GM12878 (cell line): ENCODE results near the gene CPLANE2. TPM values are rescaled to one million over a fixed set of nuclear protein-coding genes. Genes with fewer than 3 reads are reported as not detected.

Source experiments
- ATAC-seq: fragments of 200-7000 bp; cut with Tn5 transposase; 3 replicates; pipeline ENCODE4 v1.9.1; 2020; ENCODE audit warnings: mild to moderate bottlenecking, moderate library complexity
- BruUV-seq: library from RNA; stranded (reverse); fragments of 400-500 nt; replicated peaks from 2 replicates; lab custom pipeline; 2021; lab: Mats Ljungman, UMichigan
- CTCF ChIA-PET: fragments of 300-600 bp; sonication (Branson Sonifier 250); formaldehyde crosslinking; extraction: SDS; loops from one replicate; lab custom pipeline; 2021; ENCODE audit warnings: inconsistent platforms; lab: Yijun Ruan, JAX
- POLR2A ChIA-PET: fragments of 350-600 bp; formaldehyde crosslinking; extraction: SDS; loops from one replicate; lab custom pipeline; 2021; ENCODE audit warnings: inconsistent platforms; lab: Charles Lee
- RAD21 ChIA-PET: fragments of 300-600 bp; sonication (Branson Sonifier 250); formaldehyde crosslinking; loops from one replicate; lab custom pipeline; 2023; ENCODE audit warnings: antibody characterized with exemption; ENCODE audit not compliant: unreplicated experiment; lab: Charles Lee
- SMC1A ChIA-PET: fragments of 300-600 bp; sonication (Branson Sonifier 250); formaldehyde crosslinking; loops from one replicate; lab custom pipeline; 2023; ENCODE audit not compliant: unreplicated experiment, uncharacterized antibody; lab: Charles Lee
- DNase-seq: peaks from one replicate; pipeline ENCODE4 v3.0.0-alpha.2; 2011; ENCODE audit warnings: low read depth, low spot score
- FAIRE-seq: peaks from 3 replicates; lab custom pipeline; 2011; peaks lifted over from hg19 to GRCh38; lab: Jason Lieb, UNC
- H2AFZ ChIP-seq: 2 replicates; pipeline ENCODE4 v1.6.0; 2011; ENCODE audit warnings: low read depth, low read length, control low read depth; ENCODE audit not compliant: control insufficient read depth
- H3K27ac ChIP-seq: 2 replicates; pipeline ENCODE4 v1.5.1; 2011; ENCODE audit warnings: control low read depth; ENCODE audit not compliant: control insufficient read depth, insufficient read depth
- H3K27me3 ChIP-seq, 2 experiments: replicated peaks in 1 of 2; 2 replicates each; pipeline versions ENCODE4 v1.6.0 to v1.6.1; 2011; ENCODE audit warnings: low read length in 1 of 2; ENCODE audit not compliant: control insufficient read depth in 2 of 2, insufficient read depth in 2 of 2
- H3K36me3 ChIP-seq, 2 experiments: 2 replicates each; pipeline ENCODE4 v1.5.1; 2011; ENCODE audit warnings: low read length in 1 of 2; ENCODE audit not compliant: control insufficient read depth in 2 of 2, insufficient read depth in 2 of 2
- H3K4me1 ChIP-seq: 2 replicates; pipeline ENCODE4 v1.6.1; 2011; ENCODE audit warnings: mild to moderate bottlenecking, low read length, moderate library complexity, mixed read lengths; ENCODE audit not compliant: control insufficient read depth, insufficient read depth
- H3K4me2 ChIP-seq: 2 replicates; pipeline ENCODE4 v1.6.0; 2011; ENCODE audit warnings: control low read depth; ENCODE audit not compliant: control insufficient read depth, insufficient read depth
- H3K4me3 ChIP-seq: fragments of 200-600 bp; sonication (generic); 2 replicates; pipeline ENCODE4 v1.5.1; 2016
- H3K79me2 ChIP-seq: 2 replicates; pipeline ENCODE4 v1.6.0; 2011; ENCODE audit warnings: low read length; ENCODE audit not compliant: control insufficient read depth, insufficient read depth
- H3K9ac ChIP-seq: 2 replicates; pipeline ENCODE4 v1.8.0; 2011; ENCODE audit warnings: low read length, control low read depth, mixed read lengths; ENCODE audit not compliant: control insufficient read depth, insufficient read depth
- H3K9me3 ChIP-seq: replicated peaks from 3 replicates; pipeline ENCODE4 v1.5.1; 2011; ENCODE audit warnings: mild to moderate bottlenecking, low read length; ENCODE audit not compliant: control insufficient read depth, insufficient read depth
- H4K20me1 ChIP-seq: 2 replicates; pipeline ENCODE4 v1.6.0; 2011; ENCODE audit not compliant: control insufficient read depth, insufficient read depth
- ATF2 ChIP-seq: IDR thresholded peaks from 2 replicates; pipeline ENCODE4 v1.6.1; 2012; ENCODE audit warnings: low read length, inconsistent platforms
- EZH2 ChIP-seq: IDR thresholded peaks from 2 replicates; pipeline ENCODE4 v1.6.1; 2012; ENCODE audit warnings: low read depth, mild to moderate bottlenecking, control low read depth, inconsistent platforms, low read length, borderline replicate concordance; ENCODE audit not compliant: control insufficient read depth
- GATAD2B ChIP-seq: fragments of 450-650 bp; conservative IDR thresholded peaks from 2 replicates; pipeline ENCODE4 v1.6.1; 2017; ENCODE audit warnings: low read depth, mild to moderate bottlenecking, moderate library complexity
- HSF1 ChIP-seq: fragments of 150-350 bp; IDR thresholded peaks from 2 replicates; pipeline ENCODE4 v1.6.1; 2014; ENCODE audit warnings: mild to moderate bottlenecking, low read depth, low read length
- IKZF1 ChIP-seq: fragments of 450-650 bp; conservative IDR thresholded peaks from 2 replicates; pipeline ENCODE4 v1.6.1; 2017; ENCODE audit warnings: antibody characterized with exemption, mild to moderate bottlenecking
- IRF5 ChIP-seq: fragments of 450-650 bp; IDR thresholded peaks from 2 replicates; pipeline ENCODE4 v1.6.1; 2017; ENCODE audit warnings: borderline replicate concordance
- KLF5 ChIP-seq: fragments of 450-650 bp; IDR thresholded peaks from 2 replicates; pipeline ENCODE4 v1.6.1; 2014; ENCODE audit warnings: mild to moderate bottlenecking; ENCODE audit not compliant: partially characterized antibody
- NBN ChIP-seq: fragments of 450-650 bp; IDR thresholded peaks from 2 replicates; pipeline ENCODE4 v1.6.1; 2016
- SMARCA5 ChIP-seq: fragments of 450-650 bp; IDR thresholded peaks from 2 replicates; pipeline ENCODE4 v1.6.1; 2017; ENCODE audit warnings: mild to moderate bottlenecking
- SREBF2 ChIP-seq: IDR thresholded peaks from 2 replicates; pipeline ENCODE4 v1.6.1; 2012; ENCODE audit warnings: mild to moderate bottlenecking, low read length
- TCF12 ChIP-seq: IDR thresholded peaks from 2 replicates; pipeline ENCODE4 v1.6.1; 2011; ENCODE audit warnings: low read depth, mild to moderate bottlenecking, low read length
- ZBTB40 ChIP-seq: fragments of 450-650 bp; IDR thresholded peaks from 2 replicates; pipeline ENCODE4 v1.6.1; 2016; ENCODE audit warnings: mild to moderate bottlenecking, moderate library complexity, borderline replicate concordance
- WGBS: methylation state at CpG from one replicate; pipeline ENCODE4 v1.1.6; 2016; ENCODE audit warnings: low lambda C conversion rate; ENCODE audit not compliant: insufficient replicate concordance, insufficient coverage; ENCODE audit errors: missing lambda C conversion rate; 5-methylcytosine and 5-hydroxymethylcytosine counted together
- in situ Hi-C: fragments of 300-500 bp; cut with MboI; formaldehyde crosslinking; loops from 9 replicates; pipeline ENCODE4 v1.14.3; 2018; ENCODE audit warnings: mixed read lengths
- intact Hi-C: fragments of 100-400 bp; cut with micrococcal nuclease; formaldehyde crosslinking; loops from one replicate; pipeline ENCODE4 v1.14.2; 2022; ENCODE audit not compliant: unreplicated experiment
- polyA plus RNA-seq, 11 experiments: library from polyadenylated mRNA; depleted of rRNA in 4 of 11; unstranded in 6 of 11; stranded (reverse) in 5 of 11; fragments of >200 nt; fragmentation: Nextera tagmentation in 4 of 11; fragmentation: Illumina TruSeq in 1 of 11; extraction: Ambion mirVana in 4 of 11; extraction: Trizol in 1 of 11; gene quantifications; 1 replicate in 1 of 11; 2 replicates in 10 of 11; pipeline versions ENCODE4 v1.2.1 to v1.2.3, GENCODE V29; 2011 to 2016; ENCODE audit warnings: inconsistent platforms in 2 of 11, missing spikeins in 2 of 11, low read depth in 1 of 11
- total RNA-seq, 4 experiments: library from RNA; depleted of rRNA in 3 of 4; stranded (reverse); fragments of >200 nt in 3 of 4; fragmentation: Illumina TruSeq in 1 of 4; extraction: Trizol in 1 of 4; gene quantifications; 2 replicates each; pipeline versions ENCODE4 v1.2.1 to v1.2.3, GENCODE V29; 2013 to 2021

Gene CPLANE2
- total and polyA plus RNA-seq, 10 of the 15 experiments (the other 5 are each of a cell fraction or from before 2014, with no cell fraction given), result 0.09 to 4.5 (median 2.3) TPM; not detected in 1

- TF ChIP-seq HSF1 (no peak), NBN (no peak), TCF12 (no peak), IKZF1 (no peak), ATF2 (no peak), SMARCA5 (no peak), GATAD2B (no peak), EZH2 (no peak)
Observed at GRCh38 chr1:16198444-16199156, 38.4 kb downstream of the CPLANE2 start (continued).

GRCh38 chr1:16196874-16197273 lies 40.1 kb downstream of the CPLANE2 start:
- TF ChIP-seq ZBTB40 (no peak), IRF5 (no peak), KLF5 (no peak), SREBF2 (no peak)
- Histone ChIP-seq H3K4me1 (no peaks in the 10 kb centered on the region; the same call in 1 of the 2 replicates), H3K27me3 (no peaks in the 10 kb centered on the region), H3K9ac (no peak overlapping the region), H3K9me3 (no peaks in the 10 kb centered on the region), H3K4me2 (no peak overlapping the region), H2AFZ (no peak overlapping the region), H3K4me3 (no peak overlapping the region), H3K79me2 (no peaks in the 10 kb centered on the region), H3K36me3 (no peaks in the 10 kb centered on the region), H3K27ac (no peak overlapping the region), H4K20me1 (no peaks in the 10 kb centered on the region)
- ChIA-PET CTCF (no interaction called here), POLR2A (no interaction called here), RAD21 (no interaction called here), SMC1A (interaction anchor here (1.2 kb wide), 1 partner anchor 8 kb away, joined by 3 read pairs; no protein-coding TSS in a partner anchor)
- no TSS peak for BruUV-seq
- in situ Hi-C loops (no loop called here), intact Hi-C loops (no loop called here)
- WGBS, result 49% methylated on average over 3 of the region's 3 CpGs
- DNase-seq, result no peak
- no peak for FAIRE-seq
- ATAC-seq, result no peak
